B cell (primary cell): ENCODE measurements around the gene STARD10.

ENCODE experiments used
- CTCF ChIP-seq: fragments of 200-600 bp; IDR thresholded peaks from one replicate; pipeline ENCODE4 v1.8.0; 2022; ENCODE audit warnings: antibody characterized with exemption, mild to moderate bottlenecking
- EZH2 ChIP-seq: IDR thresholded peaks from 2 replicates; pipeline ENCODE4 v1.6.1; 2012; ENCODE audit warnings: borderline replicate concordance, low read depth, mild to moderate bottlenecking, moderate library complexity, low read length; ENCODE audit not compliant: insufficient read depth, poor library complexity, severe bottlenecking

- TF ChIP-seq CTCF (no peak), EZH2 (no peak)
Observed at GRCh38 chr11:72802822-72803221, 9.0 kb upstream of the STARD10 start.
